NT2/D1 (cell line): Measurements from ENCODE around the gene INPP4A.

ENCODE experiments used
- DNase-seq: peaks from one replicate; pipeline ENCODE4 v3.0.0-alpha.2; 2011; ENCODE audit warnings: low read depth, low spot score
- H3K27me3 ChIP-seq: 2 replicates; pipeline ENCODE4 v1.6.0; 2011; ENCODE audit warnings: mild to moderate bottlenecking; ENCODE audit not compliant: insufficient read length, insufficient read depth
- H3K36me3 ChIP-seq: 2 replicates; pipeline ENCODE4 v1.6.1; 2011; ENCODE audit warnings: mild to moderate bottlenecking, low read length, mixed read lengths; ENCODE audit not compliant: insufficient read depth, insufficient read length
- H3K4me1 ChIP-seq: 2 replicates; pipeline ENCODE4 v1.5.1; 2011; ENCODE audit not compliant: insufficient read depth, insufficient read length
- H3K4me3 ChIP-seq: 2 replicates; pipeline ENCODE4 v1.5.1; 2011; ENCODE audit warnings: low read depth; ENCODE audit not compliant: insufficient read length
- H3K9ac ChIP-seq: 2 replicates; pipeline ENCODE4 v1.6.0; 2011; ENCODE audit warnings: low read depth; ENCODE audit not compliant: insufficient read length
- H3K9me3 ChIP-seq: 2 replicates; pipeline ENCODE4 v1.5.1; 2011; ENCODE audit warnings: mild to moderate bottlenecking, low read length; ENCODE audit not compliant: insufficient read depth
- SUZ12 ChIP-seq: IDR thresholded peaks from 2 replicates; pipeline ENCODE4 v1.6.1; 2011; ENCODE audit not compliant: insufficient read length, insufficient read depth; ENCODE audit errors: extremely low read depth
- YY1 ChIP-seq: IDR thresholded peaks from 2 replicates; pipeline ENCODE4 v1.6.1; 2011; ENCODE audit not compliant: insufficient read length, insufficient read depth
- ZNF274 ChIP-seq: IDR thresholded peaks from 2 replicates; pipeline ENCODE4 v1.6.1; 2011; ENCODE audit warnings: mild to moderate bottlenecking, low read depth, low read length

Gene INPP4A

GRCh38 chr2:98533547-98533946 is 88.9 kb downstream of the INPP4A start:
- H3K9me3 ChIP-seq = no peaks in the 10 kb centered on the region
- no peaks in the 10 kb centered on the region for H3K4me1 ChIP-seq
- H3K36me3 ChIP-seq = peaks cover 47% of the 10 kb centered on the region
- no peaks in the 10 kb centered on the region for H3K27me3 ChIP-seq
- DNase-seq = no peak
- no peak overlapping the region for H3K4me3 ChIP-seq
- no peak overlapping the region for H3K9ac ChIP-seq
- TF ChIP-seq YY1 = no peak
- TF ChIP-seq ZNF274 = no peak
- no peak for TF ChIP-seq SUZ12

DNA sequence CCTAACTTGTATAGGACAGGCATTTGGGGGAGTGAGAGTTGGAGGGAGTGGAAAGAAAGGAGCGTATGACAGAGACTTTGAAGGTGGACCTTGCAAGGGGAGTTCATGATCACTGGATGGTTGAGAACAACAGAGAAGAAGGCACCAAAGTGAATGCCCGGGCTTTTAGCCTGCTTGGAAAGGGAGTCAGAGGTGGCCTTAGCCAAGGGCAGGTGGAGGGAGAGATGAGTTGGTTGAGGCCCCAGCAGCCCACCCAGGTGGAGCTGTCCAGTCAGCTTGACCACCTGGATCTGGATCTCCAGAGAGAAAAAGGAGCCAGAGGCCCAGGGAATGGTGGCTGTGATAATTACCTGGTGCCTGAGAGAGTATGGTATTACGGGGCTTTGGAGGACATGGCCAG is 90.1 kb downstream of the INPP4A start:
- Histone ChIP-seq H3K27me3 (no peaks in the 10 kb centered on the region), H3K4me3 (no peak overlapping the region), H3K9me3 (no peaks in the 10 kb centered on the region), H3K4me1 (no peaks in the 10 kb centered on the region), H3K36me3 (peaks cover 60% of the 10 kb centered on the region), H3K9ac (no peak overlapping the region)
- DNase-seq = no peak
- no peak for TF ChIP-seq YY1
- TF ChIP-seq ZNF274 = no peak
- no peak for TF ChIP-seq SUZ12

- H3K9me3 ChIP-seq = no peaks in the 10 kb centered on the region
- H3K27me3 ChIP-seq = no peaks in the 10 kb centered on the region
- no peaks in the 10 kb centered on the region for H3K4me1 ChIP-seq
- H3K36me3 ChIP-seq = peaks cover 69% of the 10 kb centered on the region
- TF ChIP-seq YY1 (no peak), ZNF274 (no peak), SUZ12 (no peak)
- DNase-seq = no peak
- H3K9ac ChIP-seq = no peak overlapping the region
- no peak overlapping the region for H3K4me3 ChIP-seq
Observed at GRCh38 chr2:98535971-98536677, 91.5 kb downstream of the INPP4A start.

GRCh38 chr2:98537390-98538126 is 92.9 kb downstream of the INPP4A start:
- Histone ChIP-seq H3K9ac (no peak overlapping the region), H3K27me3 (no peaks in the 10 kb centered on the region), H3K36me3 (peaks cover 73% of the 10 kb centered on the region), H3K9me3 (no peaks in the 10 kb centered on the region), H3K4me3 (no peak overlapping the region), H3K4me1 (no peaks in the 10 kb centered on the region)
- no peak for DNase-seq
- TF ChIP-seq ZNF274 = no peak
- TF ChIP-seq SUZ12 = no peak
- no peak for TF ChIP-seq YY1

DNA sequence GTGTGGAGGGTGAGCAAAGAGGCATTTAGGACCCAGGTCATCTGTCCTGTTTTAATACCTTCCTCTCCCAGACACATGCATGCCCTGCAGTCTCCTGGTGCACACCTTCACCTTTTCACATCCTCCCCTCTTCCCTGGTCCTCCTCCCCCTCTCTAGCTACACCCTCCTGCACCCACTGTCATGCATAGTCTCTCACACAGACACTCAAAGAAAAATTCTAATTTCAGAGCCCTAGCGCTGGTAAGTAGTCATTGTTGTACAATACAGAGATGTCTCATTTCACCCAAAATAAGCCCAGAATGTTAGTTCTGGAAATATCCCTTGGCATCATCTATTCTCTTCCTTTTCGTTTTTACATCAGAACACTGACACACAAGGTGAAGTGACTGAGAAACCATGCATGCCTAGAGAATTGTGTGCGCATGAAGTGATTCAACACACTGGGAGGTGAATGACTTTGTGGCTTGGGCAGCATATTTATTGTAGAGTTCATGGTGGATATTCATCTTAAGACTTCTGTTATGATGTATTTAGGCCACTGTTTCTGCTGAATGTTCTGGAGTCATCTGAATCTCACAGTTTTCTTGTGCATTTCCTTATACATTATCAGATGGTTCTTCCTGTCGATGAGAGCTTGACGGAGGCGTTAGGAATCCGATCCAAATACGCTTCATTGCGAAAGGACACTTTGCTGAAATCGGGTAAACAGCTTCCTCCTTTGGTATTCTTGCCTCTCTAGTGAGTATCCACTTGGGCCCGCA is 93.8 kb downstream of the INPP4A start:
- Histone ChIP-seq H3K9ac (no peak overlapping the region), H3K36me3 (peaks cover 73% of the 10 kb centered on the region), H3K27me3 (no peaks in the 10 kb centered on the region), H3K4me3 (no peak overlapping the region), H3K4me1 (no peaks in the 10 kb centered on the region), H3K9me3 (no peaks in the 10 kb centered on the region)
- TF ChIP-seq SUZ12 = no peak
- no peak for TF ChIP-seq YY1
- TF ChIP-seq ZNF274 = no peak
- no peak for DNase-seq

DNA sequence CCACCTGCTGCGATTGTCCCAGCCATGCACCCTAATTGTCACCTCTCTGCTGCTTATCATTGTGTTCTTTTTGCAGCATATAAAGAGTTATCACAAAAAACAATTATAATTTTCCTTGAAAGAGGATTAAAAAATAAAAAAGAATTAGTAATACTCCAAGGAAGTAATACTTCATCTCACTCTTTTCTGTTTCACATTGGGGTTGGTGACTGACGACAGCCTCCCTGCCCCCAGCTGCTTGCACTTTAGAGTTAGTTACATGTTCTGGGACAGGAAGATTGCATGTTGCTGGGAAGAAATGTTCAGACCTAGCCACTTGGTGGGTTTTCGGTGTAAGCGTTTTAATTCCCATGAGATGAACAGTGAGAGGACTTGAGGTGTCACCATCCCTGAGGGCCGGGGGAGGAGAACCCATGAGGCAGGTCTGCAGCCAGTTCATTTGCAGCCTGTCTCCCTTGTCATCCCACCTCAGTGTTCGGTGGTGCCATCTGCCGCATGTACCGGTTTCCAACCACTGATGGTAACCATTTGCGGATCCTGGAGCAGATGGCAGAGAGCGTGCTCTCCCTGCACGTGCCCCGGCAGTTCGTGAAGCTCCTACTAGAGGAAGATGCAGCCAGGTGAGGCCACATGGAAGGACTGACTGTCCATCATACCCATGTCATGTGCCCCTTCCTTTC is 94.5 kb downstream of the INPP4A start:
- H3K36me3 ChIP-seq = peaks cover 75% of the 10 kb centered on the region
- no peaks in the 10 kb centered on the region for H3K27me3 ChIP-seq
- TF ChIP-seq SUZ12 (no peak), YY1 (no peak), ZNF274 (no peak)
- H3K4me3 ChIP-seq = no peak overlapping the region
- DNase-seq = no peak
- no peak overlapping the region for H3K9ac ChIP-seq
- H3K9me3 ChIP-seq = no peaks in the 10 kb centered on the region
- no peaks in the 10 kb centered on the region for H3K4me1 ChIP-seq

GRCh38 chr2:98540536-98540935 is 95.9 kb downstream of the INPP4A start:
- no peak for DNase-seq
- no peak overlapping the region for H3K4me3 ChIP-seq
- no peak for TF ChIP-seq YY1
- TF ChIP-seq ZNF274 = no peak
- no peak for TF ChIP-seq SUZ12
- peaks cover 79% of the 10 kb centered on the region for H3K36me3 ChIP-seq
- H3K9ac ChIP-seq = no peak overlapping the region
- H3K9me3 ChIP-seq = no peaks in the 10 kb centered on the region
- no peaks in the 10 kb centered on the region for H3K27me3 ChIP-seq
- H3K4me1 ChIP-seq = no peaks in the 10 kb centered on the region
